Measurements from ENCODE around the gene EEFSEC. TPM values are rescaled to one million over a fixed set of nuclear protein-coding genes. Genes with fewer than 3 reads are reported as not detected.

Gene EEFSEC
- total RNA-seq, 1 experiment from 2014 or later = 21.3 TPM

DNA sequence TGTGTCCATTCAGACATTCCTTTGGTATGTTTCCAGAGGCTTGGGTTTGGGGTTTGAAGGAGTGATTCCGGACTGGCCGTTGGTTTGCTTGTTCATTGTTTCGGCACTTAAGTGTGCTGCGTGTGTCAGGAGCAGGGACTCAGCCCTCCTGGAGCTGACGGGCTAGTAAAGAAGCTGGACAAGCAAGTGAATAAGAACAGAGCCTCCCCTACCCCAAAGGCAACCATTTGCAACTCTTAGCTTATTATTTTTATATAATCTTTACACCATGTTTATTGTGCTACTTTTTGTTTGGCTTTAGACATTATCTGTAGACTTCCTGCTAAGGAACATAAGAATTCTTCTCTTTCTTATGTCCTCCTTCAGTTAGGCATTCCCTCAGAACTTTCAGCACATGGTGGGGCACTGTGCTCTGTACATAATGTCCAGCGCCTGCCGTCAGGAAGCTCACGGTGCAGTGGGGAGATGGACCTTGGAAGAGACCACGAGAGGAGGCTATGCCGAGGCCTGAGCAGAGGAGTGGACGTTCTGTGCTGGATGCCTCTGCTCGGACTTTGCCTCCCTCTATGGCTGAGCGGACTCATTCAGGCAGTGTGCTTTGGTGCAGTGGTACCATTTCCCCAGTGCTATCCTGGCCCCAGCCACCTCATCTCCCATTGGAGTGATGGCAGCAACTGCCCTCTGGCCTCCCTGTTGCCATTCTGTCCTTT is 65.4 kb downstream of the EEFSEC start:
- Histone ChIP-seq H3K4me3 (no peak overlapping the region), H3K9me2 (ENCODE audit: insufficient read depth) (no peaks in the 10 kb centered on the region), H2AFZ (no peak overlapping the region), H3F3A (ENCODE audit: insufficient read depth, low read depth) (no peaks in the 10 kb centered on the region), H3K27me3 (ENCODE audit: insufficient read depth, low read depth) (no peaks in the 10 kb centered on the region), H3K79me2 (ENCODE audit: low read depth) (no peaks in the 10 kb centered on the region), H4K20me1 (ENCODE audit: insufficient read depth) (no peaks in the 10 kb centered on the region), H3K9me3 (ENCODE audit: insufficient read depth, low read depth) (peaks cover 10% of the 10 kb centered on the region), H3K36me3 (ENCODE audit: low read depth) (peaks cover 8% of the 10 kb centered on the region; the same call in 1 of the 2 replicates), H3K4me2 (no peak overlapping the region), H3K27ac (peak overlapping the region; percentile 76), H3K4me1 (replicated peaks; ENCODE audit: insufficient read depth) (peaks cover 16% of the 10 kb centered on the region)
- TF ChIP-seq EZH2 (IDR thresholded peaks at IDR 0.05; ENCODE audit: low read depth) = no peak
- TF ChIP-seq, protein P1, sequence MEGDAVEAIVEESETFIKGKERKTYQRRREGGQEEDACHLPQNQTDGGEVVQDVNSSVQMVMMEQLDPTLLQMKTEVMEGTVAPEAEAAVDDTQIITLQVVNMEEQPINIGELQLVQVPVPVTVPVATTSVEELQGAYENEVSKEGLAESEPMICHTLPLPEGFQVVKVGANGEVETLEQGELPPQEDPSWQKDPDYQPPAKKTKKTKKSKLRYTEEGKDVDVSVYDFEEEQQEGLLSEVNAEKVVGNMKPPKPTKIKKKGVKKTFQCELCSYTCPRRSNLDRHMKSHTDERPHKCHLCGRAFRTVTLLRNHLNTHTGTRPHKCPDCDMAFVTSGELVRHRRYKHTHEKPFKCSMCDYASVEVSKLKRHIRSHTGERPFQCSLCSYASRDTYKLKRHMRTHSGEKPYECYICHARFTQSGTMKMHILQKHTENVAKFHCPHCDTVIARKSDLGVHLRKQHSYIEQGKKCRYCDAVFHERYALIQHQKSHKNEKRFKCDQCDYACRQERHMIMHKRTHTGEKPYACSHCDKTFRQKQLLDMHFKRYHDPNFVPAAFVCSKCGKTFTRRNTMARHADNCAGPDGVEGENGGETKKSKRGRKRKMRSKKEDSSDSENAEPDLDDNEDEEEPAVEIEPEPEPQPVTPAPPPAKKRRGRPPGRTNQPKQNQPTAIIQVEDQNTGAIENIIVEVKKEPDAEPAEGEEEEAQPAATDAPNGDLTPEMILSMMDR (conservative IDR thresholded peaks at IDR 0.05) = no peak
- intact Hi-C loops (cut with micrococcal nuclease; ENCODE audit: unreplicated experiment) = no loop called here
- ChIA-PET POLR2A (ENCODE audit: unreplicated experiment) (no interaction called here), CTCF (no interaction called here)
- DNase-seq = no peak
- no TSS peak for BruUV-seq (replicated peaks)

DNA sequence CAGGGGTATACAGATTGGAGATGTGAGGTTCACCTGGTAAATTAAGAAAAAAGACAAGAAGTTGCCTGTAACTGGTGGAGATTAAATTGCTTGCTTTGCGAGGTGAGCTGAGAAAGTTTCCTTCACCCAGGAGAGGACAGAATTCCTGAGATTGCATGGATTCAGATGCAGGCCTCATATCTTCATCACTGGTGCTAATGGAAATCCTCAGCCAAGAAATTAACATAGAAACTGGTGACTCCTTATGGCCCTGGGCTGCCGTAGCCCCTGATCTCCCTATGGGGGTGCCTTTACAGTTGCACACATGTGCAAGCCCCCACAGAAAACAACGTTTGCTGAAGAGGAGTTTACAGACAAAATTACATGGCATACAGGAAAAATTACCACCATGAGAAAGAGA is 68.0 kb downstream of the EEFSEC start:
- Histone ChIP-seq H2AFZ (no peak overlapping the region), H3K4me3 (no peak overlapping the region), H3K9me2 (ENCODE audit: insufficient read depth) (no peaks in the 10 kb centered on the region), H3K27ac (no peak overlapping the region), H3K9me3 (ENCODE audit: insufficient read depth, low read depth) (peaks cover 10% of the 10 kb centered on the region), H3K27me3 (ENCODE audit: insufficient read depth, low read depth) (no peaks in the 10 kb centered on the region), H3K4me2 (no peak overlapping the region), H4K20me1 (ENCODE audit: insufficient read depth) (no peaks in the 10 kb centered on the region), H3F3A (ENCODE audit: insufficient read depth, low read depth) (no peaks in the 10 kb centered on the region), H3K79me2 (ENCODE audit: low read depth) (no peaks in the 10 kb centered on the region), H3K36me3 (ENCODE audit: low read depth) (peaks cover 8% of the 10 kb centered on the region; the same call in 1 of the 2 replicates), H3K4me1 (replicated peaks; ENCODE audit: insufficient read depth) (peaks cover 16% of the 10 kb centered on the region)
- ChIA-PET POLR2A (ENCODE audit: unreplicated experiment) (no interaction called here), CTCF (no interaction called here)
- TF ChIP-seq, protein P1 (conservative IDR thresholded peaks at IDR 0.05) = no peak
- TF ChIP-seq EZH2 (IDR thresholded peaks at IDR 0.05; ENCODE audit: low read depth) = no peak
- intact Hi-C loops (cut with micrococcal nuclease; ENCODE audit: unreplicated experiment) = no loop called here
- BruUV-seq (replicated peaks) = no TSS peak
- no peak for DNase-seq

DNA sequence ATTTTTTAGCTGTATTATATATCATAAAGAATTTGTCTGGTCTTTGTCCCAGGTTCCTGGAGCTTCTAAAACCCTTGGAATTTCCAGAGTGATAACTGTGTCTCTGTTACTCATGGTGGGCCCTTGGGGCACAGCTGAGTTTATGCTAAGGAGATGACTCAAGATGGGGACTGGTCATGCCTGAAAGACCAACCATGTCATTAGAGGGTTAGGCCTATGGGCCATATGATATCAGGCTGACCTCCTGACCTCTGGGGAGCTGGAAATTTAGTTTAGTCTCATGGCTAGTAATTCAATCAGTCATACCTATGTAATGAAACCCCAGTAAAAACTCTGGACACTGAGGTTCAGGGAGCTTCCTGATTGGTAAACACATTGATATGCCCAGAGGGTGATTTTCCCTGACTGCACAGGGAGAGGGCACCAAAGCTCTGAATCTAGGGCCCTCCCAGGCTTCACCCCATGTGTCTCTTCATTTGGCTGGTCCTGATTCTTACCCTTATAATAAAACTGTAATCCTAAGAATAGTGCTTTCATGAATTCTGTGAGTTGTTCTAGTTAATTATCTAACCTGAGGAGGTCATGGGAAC is 69.6 kb downstream of the EEFSEC start:
- CTCF ChIA-PET = no interaction called here

More for the DNA sequence above, 69.6 kb downstream of the EEFSEC start:
- no peaks in the 10 kb centered on the region for H3K27me3 ChIP-seq (ENCODE audit: insufficient read depth, low read depth)
- POLR2A ChIA-PET (ENCODE audit: unreplicated experiment) = interaction anchor here (0.7 kb wide), 1 partner anchor 212 kb away, joined by 3 read pairs; no protein-coding TSS in a partner anchor
- peaks cover 10% of the 10 kb centered on the region for H3K9me3 ChIP-seq (ENCODE audit: insufficient read depth, low read depth)
- intact Hi-C loops (cut with micrococcal nuclease; ENCODE audit: unreplicated experiment) = no loop called here
- H3K36me3 ChIP-seq (ENCODE audit: low read depth) = peaks cover 8% of the 10 kb centered on the region; the same call in 1 of the 2 replicates
- no peak overlapping the region for H2AFZ ChIP-seq
- H3K4me3 ChIP-seq = no peak overlapping the region
- no peak for TF ChIP-seq EZH2 (IDR thresholded peaks at IDR 0.05; ENCODE audit: low read depth)
- TF ChIP-seq, protein P1 (conservative IDR thresholded peaks at IDR 0.05) = no peak
- no peaks in the 10 kb centered on the region for H3K79me2 ChIP-seq (ENCODE audit: low read depth)
- H4K20me1 ChIP-seq (ENCODE audit: insufficient read depth) = no peaks in the 10 kb centered on the region
- no peak overlapping the region for H3K27ac ChIP-seq
- H3K4me1 ChIP-seq (replicated peaks; ENCODE audit: insufficient read depth) = peaks cover 5% of the 10 kb centered on the region
- no peaks in the 10 kb centered on the region for H3K9me2 ChIP-seq (ENCODE audit: insufficient read depth)
- no peaks in the 10 kb centered on the region for H3F3A ChIP-seq (ENCODE audit: insufficient read depth, low read depth)
- H3K4me2 ChIP-seq = no peak overlapping the region
- BruUV-seq (replicated peaks) = no TSS peak
- no peak for DNase-seq
